CD8-positive, alpha-beta memory T cell (primary cell): ENCODE measurements around the gene CELF2. TPM values are rescaled to one million over a fixed set of nuclear protein-coding genes. Genes with fewer than 3 reads are reported as not detected.
A peak's percentile ranks its signal among the peaks of the same experiment; 100 is the strongest.

Experiments
- CTCF ChIA-PET: fragments of 350-600 bp; sonication (Branson Sonifier 250); formaldehyde crosslinking; loops from one replicate; lab custom pipeline; 2021; ENCODE audit warnings: antibody characterized with exemption; lab: Charles Lee
- POLR2A ChIA-PET: fragments of 350-600 bp; sonication (Branson Sonifier 250); formaldehyde crosslinking; loops from one replicate; lab custom pipeline; 2021; ENCODE audit warnings: antibody characterized with exemption; lab: Charles Lee
- DNase-seq, 5 donors: peaks; one replicate each; pipeline versions ENCODE4 v3.0.0 to v3.0.0-alpha.2; 2020 to 2022; ENCODE audit warnings: mixed read lengths in 1 of 5
- H3K27ac ChIP-seq: one replicate; pipeline ENCODE4 v1.7.0; 2013; ENCODE audit warnings: low read depth, mild to moderate bottlenecking, low read length, moderate library complexity
- H3K27me3 ChIP-seq: 2 replicates; pipeline ENCODE4 v1.7.0; 2013; ENCODE audit warnings: low read length, mild to moderate bottlenecking; ENCODE audit not compliant: insufficient read depth, poor library complexity, severe bottlenecking
- H3K36me3 ChIP-seq: 2 replicates; pipeline ENCODE4 v1.7.0; 2013; ENCODE audit warnings: mild to moderate bottlenecking, low read length, moderate library complexity; ENCODE audit not compliant: insufficient read depth
- H3K4me1 ChIP-seq: 2 replicates; pipeline ENCODE4 v1.7.0; 2013; ENCODE audit warnings: mild to moderate bottlenecking, low read length, moderate library complexity; ENCODE audit not compliant: insufficient read depth
- H3K4me3 ChIP-seq: 2 replicates; pipeline ENCODE4 v1.7.0; 2013; ENCODE audit warnings: mild to moderate bottlenecking, low read length
- H3K9me3 ChIP-seq: 2 replicates; pipeline ENCODE4 v1.7.0; 2013; ENCODE audit warnings: mild to moderate bottlenecking, low read length
- H3K27ac Mint-ChIP-seq, 8 donors: one replicate each; pipeline ENCODE4 v1.8.0; 2020 to 2021; ENCODE audit warnings: mixed read lengths in 8 of 8, mild to moderate bottlenecking in 6 of 8, inconsistent platforms in 3 of 8, moderate library complexity in 3 of 8
- H3K27me3 Mint-ChIP-seq, 2 donors: one replicate each; pipeline ENCODE4 v1.8.0; 2020 to 2021; ENCODE audit warnings: mixed read lengths in 2 of 2, mild to moderate bottlenecking in 1 of 2, moderate library complexity in 1 of 2
- H3K36me3 Mint-ChIP-seq, 3 donors: one replicate each; pipeline ENCODE4 v1.8.0; 2020 to 2021; ENCODE audit warnings: mixed read lengths in 3 of 3, inconsistent platforms in 1 of 3, mild to moderate bottlenecking in 1 of 3
- H3K4me1 Mint-ChIP-seq, 3 donors: one replicate each; pipeline ENCODE4 v1.8.0; 2020 to 2021; ENCODE audit warnings: mixed read lengths in 3 of 3, inconsistent platforms in 1 of 3, mild to moderate bottlenecking in 1 of 3
- H3K4me3 Mint-ChIP-seq, 7 donors: one replicate each; pipeline ENCODE4 v1.8.0; 2020 to 2021; ENCODE audit warnings: mixed read lengths in 7 of 7, mild to moderate bottlenecking in 6 of 7, moderate library complexity in 4 of 7, inconsistent platforms in 2 of 7
- H3K9me3 Mint-ChIP-seq, 5 donors: one replicate each; pipeline ENCODE4 v1.8.0; 2020 to 2022; ENCODE audit warnings: mixed read lengths in 5 of 5, mild to moderate bottlenecking in 3 of 5, moderate library complexity in 2 of 5, inconsistent platforms in 1 of 5
- polyA plus RNA-seq: library from polyadenylated mRNA; unstranded; fragments of 300-500 nt; fragmentation: Illumina TruSeq; gene quantifications from one replicate; pipeline ENCODE4 v1.2.3, GENCODE V29; 2021
- total RNA-seq, 2 experiments: library from RNA; stranded (reverse); gene quantifications; one replicate each; pipeline ENCODE4 v1.2.3, GENCODE V29; 2021

Gene CELF2
- total and polyA plus RNA-seq, 3 experiments from 2014 or later = 154 to 166 (median 155) TPM

- Histone ChIP-seq H3K27me3 (no peaks in the 10 kb centered on the region), H3K36me3 (peaks cover 27% of the 10 kb centered on the region), H3K4me3 (peak overlapping the region; percentile 23), H3K4me1 (peaks cover 92% of the 10 kb centered on the region), H3K9me3 (no peaks in the 10 kb centered on the region), H3K27ac (no peak overlapping the region)
- H3K4me1 Mint-ChIP-seq = peaks cover 98 to 100% (median 99%) of the 10 kb centered on the region in 3 donors
- peak overlapping the region; percentile 68 to 86 (median 77) for H3K4me3 Mint-ChIP-seq
- DNase-seq = no peak
- no peaks in the 10 kb centered on the region for H3K27me3 Mint-ChIP-seq
- peak overlapping the region in 7 of 8 donors; percentile 80 to 95 (median 93) for H3K27ac Mint-ChIP-seq
- peaks cover 8 to 83% (median 28%) of the 10 kb centered on the region in 3 donors for H3K36me3 Mint-ChIP-seq
- ChIA-PET POLR2A (interaction anchor here (1.0 to 1.9 kb wide), 4 partner anchors 32 to 66 kb away, joined by 3 to 6 read pairs (median 4); no protein-coding TSS in a partner anchor), CTCF (interaction anchor here (1.5 kb wide), 2 partner anchors 40 to 61 kb away, joined by 3 to 4 read pairs; no protein-coding TSS in a partner anchor)
- no peaks in the 10 kb centered on the region for H3K9me3 Mint-ChIP-seq
These were observed 192.7 kb downstream of the CELF2 start for GRCh38 chr10:11210211-11210922.

GRCh38 chr10:11212288-11213085, 194.8 kb downstream of the CELF2 start:
- Mint-ChIP-seq H3K9me3 (no peaks in the 10 kb centered on the region), H3K4me3 (peak overlapping the region; percentile 16 to 77 (median 64)), H3K27ac (peak overlapping the region in 7 of 8 donors; percentile 43 to 95 (median 92)), H3K36me3 (peaks cover 0 to 82% (median 21%) of the 10 kb centered on the region in 3 donors), H3K4me1 (peaks cover 98 to 100% (median 99%) of the 10 kb centered on the region in 3 donors), H3K27me3 (no peaks in the 10 kb centered on the region)
- Histone ChIP-seq H3K9me3 (no peaks in the 10 kb centered on the region), H3K27ac (no peak overlapping the region), H3K4me1 (peaks cover 91% of the 10 kb centered on the region), H3K4me3 (no peak overlapping the region), H3K36me3 (peaks cover 9% of the 10 kb centered on the region), H3K27me3 (no peaks in the 10 kb centered on the region)
- no peak for DNase-seq
- ChIA-PET CTCF (interaction anchor here (0.7 to 1.4 kb wide), 3 partner anchors 70 to 251 kb away, joined by 3 to 4 read pairs (median 3); no protein-coding TSS in a partner anchor), POLR2A (no interaction called here)

DNA sequence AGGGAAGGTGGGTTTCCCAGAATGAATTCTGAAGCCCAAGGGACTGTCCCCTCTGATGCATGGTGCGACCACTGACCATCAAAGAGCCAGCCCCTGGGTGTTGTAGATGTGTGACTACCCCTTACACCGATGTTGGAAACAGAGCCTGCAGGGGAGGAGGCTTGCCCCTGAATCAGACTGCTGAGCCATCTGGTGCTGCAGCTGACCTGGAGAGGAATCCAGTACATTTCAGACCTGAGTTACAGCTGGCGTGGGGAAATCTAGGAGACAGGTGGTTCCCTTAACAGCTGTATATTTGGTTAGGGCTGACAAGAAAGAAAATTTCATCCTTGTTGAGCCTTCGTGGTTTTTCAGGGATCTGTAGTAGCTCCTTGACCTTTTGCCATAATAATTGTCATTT, 195.5 kb downstream of the CELF2 start:
- peaks cover 98 to 100% (median 99%) of the 10 kb centered on the region in 3 donors for H3K4me1 Mint-ChIP-seq
- H3K27ac Mint-ChIP-seq = peak overlapping the region in 7 of 8 donors; percentile 68 to 95 (median 92)
- H3K9me3 Mint-ChIP-seq = no peaks in the 10 kb centered on the region
- no peaks in the 10 kb centered on the region for H3K27me3 Mint-ChIP-seq
- CTCF ChIA-PET = interaction anchor here (1.4 kb wide), 1 partner anchor 71 kb away, joined by 3 read pairs; no protein-coding TSS in a partner anchor
- peak overlapping the region in 5 of 7 donors; percentile 16 to 66 (median 63) for H3K4me3 Mint-ChIP-seq
- Histone ChIP-seq H3K9me3 (no peaks in the 10 kb centered on the region), H3K27ac (no peak overlapping the region), H3K27me3 (no peaks in the 10 kb centered on the region), H3K36me3 (peaks cover 9% of the 10 kb centered on the region), H3K4me3 (no peak overlapping the region), H3K4me1 (peaks cover 88% of the 10 kb centered on the region)
- peaks cover 0 to 82% (median 19%) of the 10 kb centered on the region in 3 donors for H3K36me3 Mint-ChIP-seq
- POLR2A ChIA-PET = no interaction called here
- no peak for DNase-seq

DNA sequence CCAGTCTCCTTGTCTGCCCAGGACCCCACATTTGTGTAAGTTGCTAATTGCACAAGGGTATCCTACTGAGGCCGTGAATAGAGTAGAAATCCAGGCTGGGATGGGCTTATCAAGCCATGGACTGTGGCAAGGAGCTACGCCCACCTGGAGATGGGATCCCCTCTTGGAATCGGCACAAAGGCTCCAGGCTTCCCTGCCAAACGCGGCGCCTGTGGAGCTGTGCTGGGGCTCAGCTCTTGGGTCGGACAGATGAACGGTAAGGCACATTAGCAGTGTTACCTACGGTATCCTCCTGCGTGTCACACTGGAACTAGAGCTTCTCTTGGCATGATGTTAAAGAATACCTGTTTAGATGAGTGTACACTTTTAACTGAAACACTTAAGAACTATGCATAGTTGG, 196.7 kb downstream of the CELF2 start:
- Histone ChIP-seq H3K9me3 (no peaks in the 10 kb centered on the region), H3K27ac (no peak overlapping the region), H3K27me3 (no peaks in the 10 kb centered on the region), H3K36me3 (peaks cover 16% of the 10 kb centered on the region), H3K4me3 (no peak overlapping the region), H3K4me1 (peaks cover 83% of the 10 kb centered on the region)
- no peak for DNase-seq
- ChIA-PET POLR2A (interaction anchor here (0.5 to 0.9 kb wide), 2 partner anchors 49 to 1431 kb away, joined by 3 to 11 read pairs; no protein-coding TSS in a partner anchor), CTCF (interaction anchor here (1.4 kb wide), 1 partner anchor 17 kb away, joined by 3 read pairs; no protein-coding TSS in a partner anchor)
- Mint-ChIP-seq H3K4me3 (peak overlapping the region in 3 of 7 donors; percentile 16 to 46 (median 44)), H3K27me3 (no peaks in the 10 kb centered on the region), H3K27ac (peak overlapping the region in 7 of 8 donors; percentile 75 to 95 (median 86)), H3K9me3 (no peaks in the 10 kb centered on the region), H3K36me3 (peaks cover 0 to 85% (median 20%) of the 10 kb centered on the region in 3 donors), H3K4me1 (peaks cover 93 to 100% (median 99%) of the 10 kb centered on the region in 3 donors)

- no peak overlapping the region for H3K27ac ChIP-seq
- H3K4me1 ChIP-seq = peaks cover 75% of the 10 kb centered on the region
- Mint-ChIP-seq H3K4me1 (peaks cover 90 to 100% (median 99%) of the 10 kb centered on the region in 3 donors), H3K4me3 (peak overlapping the region in 4 of 7 donors; percentile 16 to 44 (median 25)), H3K27me3 (no peaks in the 10 kb centered on the region), H3K27ac (peak overlapping the region in 7 of 8 donors; percentile 47 to 92 (median 82)), H3K9me3 (no peaks in the 10 kb centered on the region), H3K36me3 (peaks cover 0 to 91% (median 25%) of the 10 kb centered on the region in 3 donors)
- no peaks in the 10 kb centered on the region for H3K9me3 ChIP-seq
- H3K36me3 ChIP-seq = peaks cover 25% of the 10 kb centered on the region
- ChIA-PET CTCF (no interaction called here), POLR2A (interaction anchor here (0.5 kb wide), 1 partner anchor 614 kb away, joined by 9 read pairs; no protein-coding TSS in a partner anchor)
- H3K4me3 ChIP-seq = no peak overlapping the region
- no peaks in the 10 kb centered on the region for H3K27me3 ChIP-seq
- DNase-seq = no peak
These were observed 197.8 kb downstream of the CELF2 start for GRCh38 chr10:11215471-11215870.

DNA sequence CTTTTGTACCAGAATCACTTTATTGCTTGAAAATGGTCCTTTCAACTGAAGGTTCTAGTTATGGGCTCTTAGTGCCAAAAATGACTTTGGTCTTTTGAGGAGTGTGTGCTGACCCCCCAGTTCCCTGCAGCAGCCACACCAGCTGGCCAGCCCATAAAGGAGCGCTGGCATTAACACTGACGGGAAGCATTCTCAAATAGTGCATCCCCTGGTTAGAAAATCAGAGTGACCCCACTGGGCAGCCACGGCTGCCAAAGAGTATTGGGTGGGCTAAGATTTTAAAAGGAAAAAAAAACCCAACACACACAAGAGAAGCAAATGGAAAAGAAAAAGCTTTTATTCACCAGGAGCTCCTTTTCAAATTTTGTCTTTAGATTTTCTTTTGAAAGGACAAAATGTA, 199.8 kb downstream of the CELF2 start:
- Histone ChIP-seq H3K9me3 (no peaks in the 10 kb centered on the region), H3K27me3 (no peaks in the 10 kb centered on the region), H3K27ac (no peak overlapping the region), H3K36me3 (peaks cover 37% of the 10 kb centered on the region), H3K4me1 (peaks cover 70% of the 10 kb centered on the region), H3K4me3 (no peak overlapping the region)
- peak overlapping the region in 5 of 8 donors; percentile 59 to 94 (median 70) for H3K27ac Mint-ChIP-seq
- H3K4me1 Mint-ChIP-seq = peaks cover 88 to 100% (median 99%) of the 10 kb centered on the region in 3 donors
- no peak for DNase-seq
- POLR2A ChIA-PET = interaction anchor here (1.3 kb wide), 1 partner anchor 73 kb away, joined by 3 read pairs; no protein-coding TSS in a partner anchor
- CTCF ChIA-PET = interaction anchor here (2.3 kb wide), 1 partner anchor 40 kb away, joined by 5 read pairs; no protein-coding TSS in a partner anchor
- peak overlapping the region in 1 of 7 donors; percentile 51 for H3K4me3 Mint-ChIP-seq
- H3K9me3 Mint-ChIP-seq = no peaks in the 10 kb centered on the region
- no peaks in the 10 kb centered on the region for H3K27me3 Mint-ChIP-seq
- peaks cover 0 to 95% (median 26%) of the 10 kb centered on the region in 3 donors for H3K36me3 Mint-ChIP-seq

DNA sequence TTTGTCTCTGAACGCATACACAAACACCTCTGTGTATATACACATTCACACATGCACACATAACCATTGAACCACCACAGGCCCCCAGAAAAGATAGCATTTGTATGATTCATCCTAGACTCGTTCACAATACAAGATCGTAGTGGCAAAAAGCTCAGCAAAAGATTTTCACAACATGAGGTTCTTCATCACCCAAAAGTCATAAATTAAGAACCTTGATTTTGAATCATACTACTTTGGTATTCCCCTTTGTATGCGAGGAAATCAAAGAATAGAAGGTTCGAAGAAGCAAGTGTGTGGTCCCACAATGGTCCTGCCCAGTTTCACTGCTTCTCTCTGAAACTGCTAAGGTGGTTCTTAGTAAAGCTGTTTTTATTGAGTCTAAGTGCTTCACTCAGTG, 200.7 kb downstream of the CELF2 start:
- ChIA-PET CTCF (interaction anchor here (2.3 kb wide), 1 partner anchor 41 kb away, joined by 5 read pairs; no protein-coding TSS in a partner anchor), POLR2A (interaction anchor here (1.3 kb wide), 1 partner anchor 74 kb away, joined by 3 read pairs; no protein-coding TSS in a partner anchor)
- Mint-ChIP-seq H3K27ac (peak overlapping the region in 7 of 8 donors; percentile 1 to 94 (median 70)), H3K4me3 (peak overlapping the region in 4 of 7 donors; percentile 4 to 38 (median 14)), H3K9me3 (no peaks in the 10 kb centered on the region), H3K36me3 (peaks cover 0 to 96% (median 24%) of the 10 kb centered on the region in 3 donors), H3K27me3 (no peaks in the 10 kb centered on the region), H3K4me1 (peaks cover 85 to 100% (median 99%) of the 10 kb centered on the region in 3 donors)
- H3K4me3 ChIP-seq = no peak overlapping the region
- H3K27ac ChIP-seq = no peak overlapping the region
- no peak for DNase-seq
- H3K4me1 ChIP-seq = peaks cover 65% of the 10 kb centered on the region
- H3K9me3 ChIP-seq = no peaks in the 10 kb centered on the region
- H3K36me3 ChIP-seq = peaks cover 38% of the 10 kb centered on the region
- no peaks in the 10 kb centered on the region for H3K27me3 ChIP-seq
